GM12801 (cell line): ENCODE data around the gene FAM219A.

Experiments used
- TF ChIP-seq, protein P1 (sequence below): IDR thresholded peaks from one replicate; pipeline ENCODE4 v1.5.1; 2011; ENCODE audit warnings: control low read depth; ENCODE audit not compliant: insufficient read length; ENCODE audit errors: extremely low read depth

FAM219A gene

DNA sequence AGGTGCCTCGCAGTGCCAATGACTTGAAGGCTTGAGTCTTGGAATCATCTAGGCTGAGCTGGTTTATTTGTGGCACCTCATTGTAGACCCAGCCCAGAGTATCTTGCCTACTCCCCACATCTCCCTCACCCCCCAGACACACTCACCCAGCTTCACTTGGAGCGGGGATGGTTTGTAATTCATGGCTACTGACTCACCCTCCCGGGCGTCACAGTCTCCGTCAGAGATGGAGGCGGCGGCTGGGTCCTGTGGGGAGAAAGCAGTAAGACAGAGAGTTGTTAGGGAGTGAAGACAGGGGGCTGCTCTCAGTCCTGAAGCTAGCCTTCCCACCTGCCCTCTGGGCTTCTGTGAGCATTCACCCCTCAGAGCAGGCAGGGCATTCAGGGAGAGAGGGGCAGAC lies 52.7 kb downstream of the FAM219A start:
- TF ChIP-seq, protein P1, sequence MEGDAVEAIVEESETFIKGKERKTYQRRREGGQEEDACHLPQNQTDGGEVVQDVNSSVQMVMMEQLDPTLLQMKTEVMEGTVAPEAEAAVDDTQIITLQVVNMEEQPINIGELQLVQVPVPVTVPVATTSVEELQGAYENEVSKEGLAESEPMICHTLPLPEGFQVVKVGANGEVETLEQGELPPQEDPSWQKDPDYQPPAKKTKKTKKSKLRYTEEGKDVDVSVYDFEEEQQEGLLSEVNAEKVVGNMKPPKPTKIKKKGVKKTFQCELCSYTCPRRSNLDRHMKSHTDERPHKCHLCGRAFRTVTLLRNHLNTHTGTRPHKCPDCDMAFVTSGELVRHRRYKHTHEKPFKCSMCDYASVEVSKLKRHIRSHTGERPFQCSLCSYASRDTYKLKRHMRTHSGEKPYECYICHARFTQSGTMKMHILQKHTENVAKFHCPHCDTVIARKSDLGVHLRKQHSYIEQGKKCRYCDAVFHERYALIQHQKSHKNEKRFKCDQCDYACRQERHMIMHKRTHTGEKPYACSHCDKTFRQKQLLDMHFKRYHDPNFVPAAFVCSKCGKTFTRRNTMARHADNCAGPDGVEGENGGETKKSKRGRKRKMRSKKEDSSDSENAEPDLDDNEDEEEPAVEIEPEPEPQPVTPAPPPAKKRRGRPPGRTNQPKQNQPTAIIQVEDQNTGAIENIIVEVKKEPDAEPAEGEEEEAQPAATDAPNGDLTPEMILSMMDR: no peak

DNA sequence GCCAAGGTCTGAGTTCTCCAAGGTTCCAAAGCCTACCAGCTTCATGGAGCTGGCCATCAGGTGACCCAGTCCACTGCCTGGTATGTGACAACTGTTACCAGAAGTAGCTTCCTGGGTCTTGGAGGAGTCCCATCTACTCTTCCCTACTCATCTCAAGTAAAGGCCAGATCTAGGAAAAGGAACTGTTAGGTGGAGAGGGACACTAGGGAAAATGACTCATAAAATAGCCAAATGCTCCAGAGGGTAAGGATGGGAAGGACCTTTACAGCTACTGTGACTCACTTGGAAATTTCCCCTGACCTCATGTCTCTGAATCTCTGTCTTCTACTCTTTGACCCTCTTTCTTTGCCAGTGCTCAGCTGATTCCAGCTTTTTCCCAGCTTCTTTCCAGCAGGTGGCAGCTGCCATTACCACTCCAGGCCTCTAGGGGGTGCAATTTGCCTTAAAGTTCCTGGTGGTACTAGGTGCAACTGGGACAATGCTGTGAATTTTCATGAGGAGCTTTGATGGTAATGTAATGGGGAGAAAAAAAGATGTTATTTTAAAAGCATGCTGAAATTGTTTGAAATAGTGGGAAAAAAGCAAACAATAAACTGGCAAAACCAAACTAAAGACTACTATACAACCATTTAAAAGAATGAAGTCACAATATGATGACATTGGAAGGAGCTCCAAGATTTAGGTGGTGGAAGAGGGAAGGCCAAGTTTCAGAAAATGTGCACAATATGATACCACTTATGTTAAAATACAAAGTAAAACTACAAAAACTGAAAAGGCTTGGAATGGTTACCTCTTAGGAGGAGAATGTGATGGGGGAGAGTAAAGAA lies 54.6 kb downstream of the FAM219A start:
- TF ChIP-seq, protein P1: peak; percentile 64

DNA sequence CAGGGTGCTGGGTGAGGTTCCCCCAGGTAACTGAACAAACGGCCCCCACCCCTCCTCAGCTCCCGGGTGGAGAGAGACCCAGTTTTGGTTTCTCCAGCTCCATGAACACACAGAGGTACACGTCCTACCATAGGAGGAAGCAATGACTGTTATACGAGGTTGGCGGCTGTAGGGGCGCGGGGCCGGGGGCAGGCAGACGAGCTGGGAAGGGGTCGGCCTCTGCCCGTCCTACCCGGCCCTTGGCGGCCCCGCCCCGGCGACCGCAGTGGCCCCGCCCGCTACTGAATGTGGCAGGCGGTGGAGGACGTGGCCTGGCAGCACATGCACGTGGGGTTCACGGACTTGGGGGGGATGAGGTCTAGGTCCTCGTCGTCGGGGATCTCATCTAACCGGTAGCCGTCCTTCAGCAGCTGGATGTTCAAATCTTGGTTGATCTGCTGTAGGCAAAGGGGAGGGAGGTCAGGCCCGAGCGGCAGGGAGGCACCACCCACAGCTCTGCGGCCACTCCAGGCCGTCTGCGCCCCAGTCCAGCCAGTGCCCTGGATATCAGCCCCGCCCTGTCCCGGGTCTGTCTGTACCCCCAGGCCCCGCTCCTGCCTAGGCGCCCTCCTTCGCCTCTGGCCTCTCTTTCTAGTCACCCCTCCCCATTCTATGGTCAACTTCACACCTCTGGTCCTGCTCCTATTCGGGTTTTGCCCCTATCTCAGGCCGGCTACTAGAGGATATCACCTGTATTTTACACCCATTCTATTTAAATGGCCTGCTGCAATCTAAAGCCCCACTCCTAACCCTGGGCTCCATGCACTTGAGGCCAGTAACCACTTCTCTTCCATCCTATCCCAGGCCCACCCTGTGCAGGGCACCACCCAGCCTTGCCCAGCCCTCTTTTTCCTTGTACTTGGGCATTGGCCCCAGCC lies 57.4 kb downstream of the FAM219A start:
- TF ChIP-seq, protein P1: no peak

DNA sequence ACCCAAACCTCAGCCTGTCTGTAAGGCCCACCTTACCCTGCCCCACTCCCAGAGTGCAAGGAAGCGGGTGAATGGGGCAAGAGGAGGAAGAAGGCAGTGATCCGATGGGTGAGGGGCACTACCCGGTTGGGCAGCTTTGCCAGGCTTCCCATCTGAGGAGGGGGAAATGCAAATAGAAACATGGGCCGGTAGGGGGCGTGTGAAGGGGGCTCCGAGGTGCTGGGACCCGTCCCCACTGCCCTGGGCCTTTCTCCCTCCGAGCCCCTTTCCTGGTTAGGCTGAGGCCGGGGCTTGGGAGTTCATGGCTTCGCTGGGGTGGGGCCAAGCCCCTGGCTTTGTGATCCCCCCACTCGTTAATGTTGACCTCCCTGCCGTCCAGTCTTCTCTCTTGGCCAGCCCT lies 58.1 kb downstream of the FAM219A start:
- TF ChIP-seq, protein P1: no peak

DNA sequence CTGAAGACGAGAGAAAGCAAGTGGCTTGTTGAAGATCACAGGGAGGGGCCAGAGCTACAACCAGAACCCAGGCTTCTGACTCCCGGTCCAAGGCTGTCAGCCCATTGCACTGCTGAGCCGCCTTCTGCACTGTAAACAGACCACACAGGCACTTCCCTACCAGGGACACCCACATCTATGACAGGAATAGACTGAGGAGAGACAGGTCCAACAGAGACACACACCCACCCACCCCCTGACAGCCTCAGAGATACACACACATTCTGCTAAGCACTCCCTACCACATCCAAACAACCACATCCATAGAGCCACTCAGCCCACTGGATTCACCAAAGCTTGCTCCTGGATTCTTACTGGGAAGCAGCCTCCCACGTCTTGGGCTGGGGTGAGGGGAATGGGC lies 58.6 kb downstream of the FAM219A start:
- TF ChIP-seq, protein P1: no peak

DNA sequence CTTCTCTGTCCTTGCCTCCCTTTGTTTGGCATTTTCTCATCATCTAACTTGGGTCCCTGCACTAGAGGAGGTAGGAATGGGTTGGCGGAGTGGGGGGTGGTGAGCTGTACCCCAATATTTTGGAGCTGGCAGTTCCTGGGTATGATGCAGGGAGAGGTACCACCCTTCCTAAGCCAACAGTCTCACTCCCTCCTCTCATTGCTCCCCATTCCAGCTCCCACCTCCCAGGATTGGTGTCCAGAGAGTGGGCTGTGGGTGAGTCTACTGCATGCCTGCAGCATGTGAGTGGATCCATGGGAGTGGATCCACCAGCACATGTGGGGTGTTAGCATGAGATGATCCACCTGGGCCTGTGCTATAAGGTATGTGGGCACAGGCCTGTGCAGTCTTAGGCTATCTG lies 59.5 kb downstream of the FAM219A start:
- TF ChIP-seq, protein P1: no peak
